D721Med (cell line): ENCODE measurements around the gene FBXO34.
"Not testable (repeated sequence)": the region's sequence is repeated elsewhere in the genome, so short reads cannot be mapped to it uniquely, and the experiment has no call there.

Source experiments
- DNase-seq: peaks from one replicate; pipeline ENCODE4 v3.0.0; 2011; ENCODE audit warnings: low spot score; ENCODE audit not compliant: insufficient read length
- FAIRE-seq: peaks from 2 replicates; lab custom pipeline; 2011; peaks lifted over from hg19 to GRCh38; lab: Jason Lieb, UNC
- TF ChIP-seq, protein P1 (sequence below): IDR thresholded peaks from 2 replicates; pipeline ENCODE4 v1.5.1; 2012; ENCODE audit warnings: mild to moderate bottlenecking, control low read depth; ENCODE audit not compliant: insufficient read depth; ENCODE audit errors: missing control alignments

The FBXO34 gene

DNA sequence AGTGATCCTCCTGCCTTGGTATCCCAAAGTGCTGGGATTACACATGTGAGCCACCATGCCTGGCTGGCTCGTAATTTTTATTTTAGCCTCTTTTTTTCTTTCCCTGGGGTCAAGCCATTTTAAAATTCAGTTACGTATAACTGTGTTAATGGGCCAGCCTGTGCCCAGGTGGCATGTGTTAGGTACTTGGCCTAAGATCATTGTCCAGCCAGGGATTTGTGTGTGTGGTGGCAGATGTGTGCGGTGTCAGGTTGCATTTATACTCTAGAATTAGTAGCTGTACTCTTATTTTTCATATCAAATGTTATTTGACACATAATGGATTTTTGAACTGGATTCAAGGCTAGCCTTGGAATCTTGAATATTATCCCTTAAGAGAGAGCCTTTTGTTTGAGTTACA lies 69.3 kb downstream of the FBXO34 start:
- TF ChIP-seq, protein P1, sequence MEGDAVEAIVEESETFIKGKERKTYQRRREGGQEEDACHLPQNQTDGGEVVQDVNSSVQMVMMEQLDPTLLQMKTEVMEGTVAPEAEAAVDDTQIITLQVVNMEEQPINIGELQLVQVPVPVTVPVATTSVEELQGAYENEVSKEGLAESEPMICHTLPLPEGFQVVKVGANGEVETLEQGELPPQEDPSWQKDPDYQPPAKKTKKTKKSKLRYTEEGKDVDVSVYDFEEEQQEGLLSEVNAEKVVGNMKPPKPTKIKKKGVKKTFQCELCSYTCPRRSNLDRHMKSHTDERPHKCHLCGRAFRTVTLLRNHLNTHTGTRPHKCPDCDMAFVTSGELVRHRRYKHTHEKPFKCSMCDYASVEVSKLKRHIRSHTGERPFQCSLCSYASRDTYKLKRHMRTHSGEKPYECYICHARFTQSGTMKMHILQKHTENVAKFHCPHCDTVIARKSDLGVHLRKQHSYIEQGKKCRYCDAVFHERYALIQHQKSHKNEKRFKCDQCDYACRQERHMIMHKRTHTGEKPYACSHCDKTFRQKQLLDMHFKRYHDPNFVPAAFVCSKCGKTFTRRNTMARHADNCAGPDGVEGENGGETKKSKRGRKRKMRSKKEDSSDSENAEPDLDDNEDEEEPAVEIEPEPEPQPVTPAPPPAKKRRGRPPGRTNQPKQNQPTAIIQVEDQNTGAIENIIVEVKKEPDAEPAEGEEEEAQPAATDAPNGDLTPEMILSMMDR = no peak
- no peak for DNase-seq
- no peak for FAIRE-seq

DNA sequence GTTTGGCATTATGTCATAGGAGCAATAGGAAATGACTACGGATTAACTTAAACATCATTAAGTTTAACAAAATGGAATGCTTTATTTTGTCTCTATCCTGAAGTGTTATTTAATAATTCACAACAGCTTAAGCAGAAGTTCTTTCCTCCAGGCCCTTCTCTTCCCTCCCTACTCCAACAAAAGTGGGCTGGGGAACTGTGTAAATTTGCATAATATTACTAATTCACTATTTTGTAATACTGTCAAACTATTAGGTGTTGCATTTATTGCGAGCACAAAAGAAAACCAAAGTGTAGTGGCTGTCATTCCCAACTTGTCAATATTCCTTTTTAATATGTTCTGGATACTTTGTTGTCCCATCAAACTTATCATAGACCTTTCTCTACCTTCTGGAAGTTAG lies 70.6 kb downstream of the FBXO34 start:
- TF ChIP-seq, protein P1 = no peak
- DNase-seq = no peak
- no peak for FAIRE-seq

DNA sequence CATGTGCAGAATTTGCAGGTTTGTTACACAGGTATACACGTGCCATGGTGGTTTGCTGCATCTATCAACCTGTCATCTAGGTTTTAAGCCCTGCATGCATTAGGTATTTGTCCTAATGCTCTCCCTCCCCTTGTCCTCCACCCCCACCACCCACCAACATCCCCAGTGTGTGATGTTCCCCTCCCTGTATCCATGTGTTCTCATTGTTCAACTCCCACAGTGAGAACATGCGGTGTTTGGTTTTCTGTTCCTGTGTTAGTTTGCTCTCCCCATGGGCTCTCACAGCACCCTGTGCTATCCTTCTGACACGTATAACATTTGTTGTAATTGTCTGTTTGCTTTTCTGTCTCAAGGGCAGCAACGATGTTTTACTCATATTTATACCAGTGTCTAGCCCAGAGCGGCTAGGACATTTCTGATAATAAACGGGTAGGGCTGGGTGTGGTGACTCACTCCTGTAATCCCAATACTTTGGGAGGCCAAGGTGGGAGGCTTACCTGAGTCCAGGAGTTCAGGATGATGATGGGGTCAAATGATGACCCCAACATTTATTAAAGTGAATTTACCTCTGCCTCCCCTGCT lies 73.5 kb downstream of the FBXO34 start:
- not testable (repeated sequence) for FAIRE-seq, DNase-seq

DNA sequence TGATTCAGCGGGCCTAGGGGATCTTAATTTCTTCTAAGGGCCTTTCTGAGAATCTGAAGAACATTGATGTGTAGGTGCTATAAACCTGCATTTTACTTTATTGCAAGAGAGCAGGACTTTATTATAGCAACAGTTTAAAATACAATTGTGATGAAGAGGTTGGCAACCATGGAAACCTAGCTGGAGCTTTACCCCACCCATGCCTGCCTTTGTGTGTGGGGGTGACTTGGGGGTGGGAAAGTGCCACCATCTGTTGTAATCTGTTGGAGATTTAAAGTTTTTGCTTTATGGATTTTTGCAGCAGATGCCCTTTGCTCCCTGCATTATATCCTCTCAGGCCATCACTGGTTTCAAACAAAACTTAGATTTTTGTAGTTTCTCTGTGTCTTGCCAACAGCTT lies 75.8 kb downstream of the FBXO34 start:
- FAIRE-seq (no peak), DNase-seq (no peak)
- TF ChIP-seq, protein P1 = no peak

DNA sequence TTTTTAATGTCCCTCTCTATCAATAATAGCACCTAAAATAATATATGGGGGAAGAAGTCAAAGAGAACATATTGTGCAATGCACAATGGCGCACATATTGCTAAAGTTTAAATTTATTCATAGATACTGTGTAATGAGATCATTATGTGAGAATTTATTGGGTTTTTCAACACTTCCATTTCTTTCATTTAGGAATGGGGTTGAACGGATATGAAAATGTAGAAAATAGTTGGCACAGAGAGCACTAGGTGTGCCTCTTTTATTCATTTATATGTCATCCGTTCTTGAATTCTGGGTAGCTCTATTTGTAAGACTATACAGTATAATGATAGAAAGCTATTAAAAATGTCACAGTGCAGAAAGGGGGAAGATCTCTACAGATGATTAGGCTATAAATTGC lies 76.5 kb downstream of the FBXO34 start:
- DNase-seq = no peak
- no peak for FAIRE-seq
- TF ChIP-seq, protein P1 = no peak

DNA sequence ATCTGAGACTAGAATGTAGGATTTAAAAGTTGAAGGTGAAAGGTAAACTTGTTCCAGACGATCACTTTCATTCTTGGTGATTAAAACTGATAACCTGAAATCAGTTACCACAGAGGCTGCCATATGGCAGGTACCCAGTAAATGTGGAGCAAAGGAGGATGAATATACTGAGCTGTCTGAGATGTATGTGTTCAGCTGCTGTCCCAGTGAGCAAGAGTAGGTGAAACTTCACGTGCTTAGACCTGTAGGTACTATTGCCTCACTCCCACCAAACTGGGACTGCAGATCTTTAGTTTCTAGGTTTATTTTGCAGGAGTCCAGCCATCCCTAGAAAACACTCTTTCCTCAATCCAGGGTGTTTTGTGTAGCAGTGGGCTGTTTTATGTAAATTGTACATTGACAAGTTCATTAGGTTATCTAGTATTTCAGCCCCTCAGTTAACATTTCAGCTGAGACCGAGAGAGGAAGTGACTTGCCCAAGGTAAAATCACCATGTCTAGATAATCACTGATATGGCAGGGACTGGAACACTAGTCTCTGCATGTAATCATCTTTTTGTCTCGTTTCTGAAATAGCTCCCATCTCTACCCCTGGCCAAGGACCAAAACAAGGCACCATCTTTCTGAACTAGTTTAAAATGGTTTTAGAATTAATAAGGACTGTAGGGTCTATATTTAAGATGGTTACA lies 77.7 kb downstream of the FBXO34 start:
- DNase-seq = no peak
- no peak for FAIRE-seq
- TF ChIP-seq, protein P1 = no peak

DNA sequence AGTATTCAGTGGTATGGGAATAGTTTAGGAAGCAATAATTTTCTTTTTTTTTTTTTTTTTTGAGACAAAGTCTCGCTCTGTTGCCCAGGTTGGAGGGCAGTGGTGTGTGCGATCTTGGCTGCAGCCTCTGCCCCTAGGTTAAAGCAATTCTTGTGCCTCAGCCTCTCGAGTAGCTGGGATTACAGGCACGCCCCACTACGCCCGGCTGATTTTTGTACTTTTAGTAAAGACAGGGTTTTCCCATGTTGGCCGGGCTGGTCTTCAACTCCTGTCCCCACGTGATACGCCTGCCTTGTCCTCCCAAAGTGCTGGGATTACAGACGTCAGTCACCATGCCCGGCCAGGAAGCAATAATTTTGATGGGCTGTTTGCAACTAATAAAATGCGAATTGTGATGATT lies 78.3 kb downstream of the FBXO34 start:
- FAIRE-seq = no peak
- TF ChIP-seq, protein P1 = no peak
- DNase-seq = no peak
